HG02943 (cell line): ENCODE data around the gene OTP.
A peak's percentile ranks its signal among the peaks of the same experiment; 100 is the strongest.

ENCODE experiments used
- ATAC-seq: cut with Tn5 transposase; IDR thresholded peaks from one replicate; pipeline ENCODE4 v1.9.1; 2021; ENCODE audit warnings: mild to moderate bottlenecking, low read depth, moderate library complexity; ENCODE audit not compliant: unreplicated experiment

OTP gene

GRCh38 chr5:77637998-77638762 lies at the start of gene OTP:
Gene OTP, minus strand, starts transcription at chr5:77638713. Its CDS starts 164 bp downstream, at chr5:77638549.
- no peak for ATAC-seq

DNA sequence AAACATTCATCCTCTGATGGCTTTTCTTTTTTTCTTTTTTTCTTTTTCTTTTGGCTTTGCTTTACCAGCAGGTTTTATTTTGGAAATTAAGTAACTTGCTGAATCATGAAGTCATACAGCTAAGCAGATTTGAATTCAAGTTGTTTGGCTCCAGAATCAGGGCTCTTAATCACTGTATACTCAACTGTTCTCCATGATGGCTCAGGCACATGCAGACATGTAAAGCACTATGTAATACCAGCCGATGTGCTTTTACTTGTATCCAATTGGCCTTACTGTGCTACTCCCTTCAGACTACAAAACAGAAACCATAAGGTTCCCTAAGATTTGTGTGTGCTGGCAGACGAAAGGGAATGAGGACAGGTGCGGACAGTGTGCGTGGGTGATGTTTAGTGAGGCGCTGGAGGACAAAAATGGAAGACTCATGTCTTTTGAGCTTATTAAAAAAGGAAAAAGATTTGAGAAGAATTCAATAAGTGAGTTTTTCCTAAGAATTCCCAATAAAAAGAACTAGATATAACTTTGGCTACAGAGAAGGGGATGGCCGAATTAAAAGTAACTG lies 44.7 kb upstream of the OTP start:
- ATAC-seq, result no peak

GRCh38 chr5:77670526-77670925 lies 32.0 kb upstream of the OTP start:
- no peak for ATAC-seq

DNA sequence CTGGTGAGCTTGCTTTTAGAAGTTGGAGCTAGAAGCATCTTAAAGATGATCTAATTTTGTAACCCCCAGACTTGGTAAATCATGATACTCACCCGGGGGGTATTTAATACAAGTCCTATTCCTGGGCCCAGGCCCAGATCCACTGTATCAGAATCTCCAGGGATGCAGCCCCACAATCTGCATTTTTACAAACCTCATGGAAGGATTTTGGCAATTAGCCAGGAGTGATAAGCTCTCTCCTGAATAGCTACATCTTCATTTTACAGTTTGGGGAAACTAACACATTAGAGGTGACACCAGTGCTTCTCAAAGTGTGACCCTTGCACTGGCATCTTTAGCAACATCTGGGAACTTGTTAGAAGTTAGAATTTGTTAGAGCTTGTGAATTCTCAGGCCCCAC lies 31.2 kb upstream of the OTP start:
- ATAC-seq, result no peak

DNA sequence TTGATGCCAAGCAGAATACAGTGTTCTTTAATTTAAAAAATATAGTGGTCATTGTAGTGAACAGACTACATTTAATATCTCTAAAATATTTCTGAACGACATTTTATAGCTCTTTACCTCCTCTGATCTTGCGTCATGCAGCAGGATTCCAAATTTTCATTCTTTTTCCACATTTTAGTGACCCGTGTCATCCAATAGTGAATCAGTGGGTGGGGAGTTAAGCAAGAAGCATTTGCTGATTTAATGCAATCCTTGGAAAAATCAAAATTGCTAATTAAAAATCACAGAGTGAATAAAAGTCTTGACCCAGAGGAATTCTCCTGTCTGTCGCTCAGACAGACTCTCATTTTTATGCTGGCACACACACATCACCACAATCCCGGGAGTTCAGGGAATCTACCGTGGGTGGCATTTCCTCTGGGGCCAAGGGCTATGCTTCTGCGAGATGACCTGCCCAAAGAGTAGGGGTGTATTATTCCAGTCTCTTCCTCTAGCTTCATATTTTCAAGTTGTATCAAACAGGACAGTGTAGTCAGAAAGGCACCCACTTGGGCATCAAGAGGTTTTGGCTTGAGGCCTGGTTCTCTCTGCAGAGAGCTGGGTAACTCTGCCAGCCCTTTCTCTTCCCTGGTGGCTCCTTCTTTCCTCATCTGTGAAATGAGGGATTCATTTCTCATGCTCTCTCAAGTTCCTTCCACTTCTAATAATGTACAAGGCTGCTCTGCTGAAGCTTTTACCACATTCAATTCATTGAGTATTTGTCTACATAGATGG lies 24.8 kb upstream of the OTP start:
- ATAC-seq, result no peak

- ATAC-seq, result no peak
Observed at GRCh38 chr5:77662635-77663034, 24.1 kb upstream of the OTP start.

- no peak for ATAC-seq
Observed at GRCh38 chr5:77658662-77659061, 20.1 kb upstream of the OTP start.

GRCh38 chr5:77651343-77651742 lies 12.8 kb upstream of the OTP start:
- no peak for ATAC-seq

- no peak for ATAC-seq
Observed at GRCh38 chr5:77650686-77651085, 12.2 kb upstream of the OTP start.

DNA sequence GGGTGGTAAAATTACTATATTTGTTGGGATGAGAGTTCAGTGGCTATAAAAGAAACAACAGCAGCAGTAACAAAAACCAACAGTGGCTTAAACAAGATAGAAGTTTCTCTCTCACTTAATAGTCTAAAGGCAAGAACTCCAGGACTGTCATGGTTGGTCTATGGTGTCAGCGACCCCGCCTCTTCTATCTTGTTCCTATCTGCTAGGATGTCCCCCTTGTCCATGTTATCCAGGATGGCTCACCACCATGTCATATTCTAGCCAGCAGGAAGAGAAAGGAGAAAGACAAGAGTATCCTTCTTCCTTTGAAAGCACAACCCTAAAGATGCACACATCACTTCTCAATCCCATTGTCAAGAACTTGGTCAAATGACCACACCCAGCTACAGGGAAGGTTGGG lies 11.3 kb upstream of the OTP start:
- no peak for ATAC-seq

DNA sequence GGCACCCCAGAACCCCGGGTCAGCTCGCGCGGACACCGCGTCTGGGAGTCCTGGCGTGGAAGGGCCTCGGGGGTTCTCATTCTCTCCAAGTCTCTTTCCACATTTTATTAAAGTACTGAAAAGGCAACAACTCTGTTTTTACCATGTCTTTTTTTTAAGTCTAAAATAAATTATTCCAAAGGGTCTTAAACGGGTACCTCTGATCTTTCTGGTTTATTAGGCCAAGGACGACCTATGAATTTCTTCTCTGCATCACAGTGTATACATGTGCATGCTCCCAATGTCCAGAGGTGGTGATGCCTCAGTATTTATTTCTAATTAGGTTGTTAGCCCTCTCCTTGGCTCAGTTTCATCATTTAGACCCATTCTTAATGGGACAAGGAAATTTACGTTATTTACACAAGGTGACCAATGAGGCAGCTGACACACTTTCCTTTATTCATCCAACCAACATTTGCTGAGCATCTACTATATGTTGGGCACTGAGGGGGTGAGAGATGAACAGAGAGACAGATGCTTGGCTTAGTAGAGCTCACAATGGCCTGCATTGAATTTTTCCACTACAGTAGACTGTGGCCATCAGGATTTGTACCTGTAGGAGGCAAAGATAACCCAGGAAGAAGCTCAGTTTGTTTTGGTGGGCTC lies 7.6 kb upstream of the OTP start:
- ATAC-seq, result no peak

DNA sequence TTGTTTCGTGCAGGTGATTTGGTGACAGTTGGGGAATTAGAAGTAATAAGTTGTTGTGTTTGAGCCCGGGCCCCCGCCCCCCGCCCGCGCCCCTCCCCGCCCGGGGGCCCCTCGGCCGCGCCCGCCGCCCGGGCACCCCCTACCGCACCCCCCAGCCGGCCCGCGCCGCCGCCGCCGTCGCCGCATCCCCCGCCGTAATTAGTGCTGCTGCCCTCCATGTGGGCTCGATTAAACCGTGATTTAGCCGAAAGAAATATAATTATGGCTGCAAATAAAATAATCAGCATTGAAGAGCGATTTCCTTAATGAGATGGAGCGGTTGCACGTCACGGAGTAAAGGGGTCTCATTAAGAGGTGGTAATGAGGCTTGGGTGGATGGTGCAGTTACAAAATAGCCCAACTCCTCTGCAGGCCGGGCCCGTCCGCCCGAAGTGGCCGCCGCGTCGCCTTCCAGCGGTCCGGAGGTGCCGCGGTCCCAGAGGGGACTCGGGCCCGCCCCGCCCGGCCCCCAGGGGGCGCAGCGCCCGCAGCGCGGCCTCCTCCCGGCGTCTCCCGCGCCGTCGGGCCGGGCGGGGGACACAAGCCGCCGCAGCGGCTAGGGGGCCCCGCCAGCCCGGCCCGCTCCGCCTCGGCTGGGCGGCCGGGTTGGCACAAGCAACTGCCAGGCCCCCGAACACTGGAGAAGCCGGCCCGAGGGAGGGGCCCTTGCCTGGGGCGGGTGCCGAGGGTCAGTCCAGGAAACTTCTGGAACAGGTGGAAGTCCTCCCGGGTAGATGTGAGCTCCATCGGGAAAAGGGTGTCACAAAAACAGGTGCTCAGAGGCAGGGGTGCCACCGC lies 6.9 kb upstream of the OTP start:
- ATAC-seq, result peak; percentile 57

DNA sequence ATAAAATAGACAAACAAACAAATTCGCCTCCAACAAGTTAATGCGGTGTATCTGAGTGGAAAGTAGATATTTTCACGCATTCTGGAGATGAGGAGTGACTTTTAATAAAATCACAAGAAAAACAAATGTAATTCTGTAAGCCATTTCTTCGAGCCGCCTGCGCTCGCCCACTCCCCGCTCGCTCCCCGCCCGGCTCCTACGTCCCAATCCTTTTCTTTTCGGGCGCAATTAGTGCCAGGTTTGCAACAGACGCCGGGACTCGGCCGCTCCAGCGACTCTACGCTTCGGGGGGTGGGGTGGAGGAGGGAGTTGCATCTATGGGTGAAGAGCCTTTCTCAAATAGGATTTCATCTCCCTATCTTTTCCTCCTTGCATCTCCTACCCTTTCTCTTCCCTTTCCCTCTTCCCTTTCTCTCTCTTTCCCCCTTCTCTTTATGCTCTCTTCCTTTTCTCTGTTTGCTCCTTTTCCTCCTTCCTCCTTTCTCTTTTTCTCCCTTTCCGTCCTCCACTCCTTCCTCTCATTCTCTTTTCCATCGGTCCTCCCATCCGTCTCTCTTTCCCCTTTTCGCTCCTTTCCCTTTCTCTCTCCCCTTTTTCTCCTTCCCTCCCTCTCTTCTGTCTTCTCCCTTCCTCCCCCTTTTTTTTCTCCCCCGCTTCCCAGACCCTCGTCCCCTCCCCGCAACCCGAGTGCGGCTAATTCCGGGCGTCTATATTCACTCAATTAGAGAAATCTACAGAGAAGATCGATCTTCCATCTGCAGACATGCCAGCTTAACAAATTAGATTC lies 6.1 kb upstream of the OTP start:
- no peak for ATAC-seq

DNA sequence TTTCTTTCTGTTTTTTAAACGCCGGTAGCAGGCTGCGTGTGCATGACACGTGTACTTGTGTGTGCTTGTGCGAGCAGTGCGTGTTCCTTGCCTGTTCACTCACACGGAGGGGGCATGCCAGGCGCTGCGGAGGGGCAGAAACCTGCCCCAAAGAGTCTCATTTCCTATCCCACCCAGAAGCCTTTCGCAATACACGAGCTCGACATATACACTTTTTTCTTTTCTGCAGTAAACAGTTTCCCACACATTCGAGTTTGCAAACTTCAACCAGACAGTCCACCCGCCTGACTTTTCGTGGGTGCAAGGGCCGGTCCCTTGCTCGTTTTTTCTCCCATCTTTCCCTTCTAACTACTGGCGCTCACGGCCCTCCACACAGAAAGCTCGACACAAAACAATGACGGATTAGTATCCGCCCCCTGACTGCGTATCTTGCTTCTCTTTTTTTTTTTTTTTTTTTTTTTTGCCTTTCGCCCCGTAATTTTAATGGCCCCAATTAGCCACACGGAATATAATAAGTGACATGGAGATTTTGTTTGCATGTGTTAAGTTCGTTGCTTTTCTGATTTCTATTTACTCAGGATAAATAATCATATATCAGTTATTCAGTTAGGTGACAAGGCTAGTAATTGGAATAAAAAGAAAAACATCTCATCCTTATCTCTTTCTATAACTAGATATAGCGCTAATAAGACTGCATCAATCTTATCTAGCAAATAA lies 5.3 kb upstream of the OTP start:
- ATAC-seq, result no peak

DNA sequence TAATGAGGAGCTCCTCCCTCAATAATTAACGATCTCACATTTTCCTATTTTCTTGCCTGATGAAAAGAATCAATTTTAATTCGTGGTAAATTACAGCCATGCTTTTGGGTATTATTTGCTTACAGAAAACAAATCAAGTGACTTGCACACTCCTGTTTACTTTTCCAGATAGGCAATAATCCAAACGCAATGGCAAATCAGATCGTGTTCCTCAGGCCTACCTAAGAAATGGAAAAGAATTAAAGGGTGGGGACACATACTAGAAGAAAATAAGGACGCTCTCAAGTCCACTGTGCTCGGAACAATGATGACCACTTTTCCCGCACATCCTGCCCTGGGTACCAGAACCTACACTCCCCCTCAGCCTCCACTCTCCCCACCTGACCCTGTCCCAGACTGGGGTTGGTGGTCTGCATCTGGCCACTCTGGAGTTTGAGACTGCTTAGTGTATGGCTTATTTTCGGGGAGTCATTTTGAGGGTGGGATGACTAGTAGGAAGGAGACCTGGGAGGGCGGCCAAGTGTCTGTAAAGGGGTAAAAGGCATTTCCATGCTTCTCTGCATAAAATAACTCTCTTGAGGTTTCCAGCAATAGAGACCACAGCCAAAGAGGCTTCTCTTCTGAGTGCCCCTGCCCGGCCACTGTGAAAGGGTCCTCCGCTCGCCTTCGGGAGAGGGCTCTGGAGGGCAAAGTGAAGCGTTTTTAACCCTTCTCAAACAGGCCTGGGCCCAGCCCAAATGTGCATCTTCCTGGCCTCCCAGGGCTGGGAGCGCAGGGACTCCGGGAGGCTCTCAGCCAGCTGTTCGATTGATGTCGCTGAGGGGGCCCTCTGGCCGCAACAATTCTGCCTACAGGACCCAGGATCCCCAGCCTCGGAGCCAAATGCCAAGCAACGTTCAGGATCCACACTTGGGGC lies 4.5 kb upstream of the OTP start:
- no peak for ATAC-seq

DNA sequence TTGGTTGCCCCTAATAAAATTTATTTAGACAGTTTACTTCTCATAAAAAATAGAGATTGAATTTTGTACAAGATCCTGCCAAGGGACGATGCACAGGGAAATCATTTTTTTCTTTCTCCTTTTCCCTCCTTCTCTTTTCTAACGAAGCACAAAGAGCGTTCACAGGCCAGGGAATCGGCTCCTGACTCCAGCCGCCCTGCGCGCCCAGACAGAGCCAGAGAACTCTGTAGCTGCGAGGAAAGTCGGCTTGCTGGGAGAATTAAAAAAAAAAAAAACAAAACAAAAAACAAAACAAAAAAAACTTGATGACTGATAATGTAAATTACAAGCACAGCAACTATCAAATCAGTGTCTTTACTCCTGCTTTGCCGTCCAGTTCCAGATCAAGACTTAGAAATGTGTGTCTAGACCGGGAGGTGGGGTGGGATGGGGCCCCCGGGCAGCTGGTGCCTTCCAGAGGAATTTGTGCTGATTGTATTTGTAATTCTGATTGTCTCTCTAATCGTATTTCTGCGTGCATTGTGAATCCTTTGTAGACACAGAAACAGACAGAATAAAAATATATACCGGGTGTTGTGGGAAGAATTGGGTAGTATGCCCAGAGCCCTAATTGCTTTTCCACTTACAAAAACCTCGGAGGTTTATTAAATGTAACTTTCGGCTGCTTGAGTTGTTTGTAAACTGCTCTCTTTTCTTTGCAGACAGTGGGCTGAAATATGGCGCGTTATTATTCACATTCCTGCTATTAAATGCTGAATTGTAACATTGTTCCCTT lies 3.6 kb upstream of the OTP start:
- no peak for ATAC-seq

GRCh38 chr5:77641397-77641943 lies 3.0 kb upstream of the OTP start:
- ATAC-seq, result no peak
